ENCODE results near the gene KRTAP22-1. TPM values are rescaled to one million over a fixed set of nuclear protein-coding genes. Genes with fewer than 3 reads are reported as not detected.

KRTAP22-1 gene
- total RNA-seq, 1 donor from 2014 or later: not detected

GRCh38 chr21:30605968-30606367 is 5.1 kb downstream of the KRTAP22-1 start:
- H3K36me3 Mint-ChIP-seq (ENCODE audit: low read depth): no peaks in the 10 kb centered on the region
- H3K4me1 Mint-ChIP-seq: no peaks in the 10 kb centered on the region
- H3K27me3 Mint-ChIP-seq: no peaks in the 10 kb centered on the region
- H3K4me3 Mint-ChIP-seq: no peak overlapping the region
- intact Hi-C loops (cut with micrococcal nuclease): no loop called here
- DNase-seq (no peak), ATAC-seq (ENCODE audit: low read depth) (no peak)
- no peak overlapping the region for H3K27ac Mint-ChIP-seq
- no peak for TF ChIP-seq CTCF (IDR thresholded peaks at IDR 0.05)
- CTCF ChIA-PET: no interaction called here
- POLR2A ChIA-PET: no interaction called here
- peaks cover 7% of the 10 kb centered on the region for H3K9me3 Mint-ChIP-seq

GRCh38 chr21:30612132-30612531 is 11.2 kb downstream of the KRTAP22-1 start:
- no peak for TF ChIP-seq CTCF (IDR thresholded peaks at IDR 0.05)
- Mint-ChIP-seq H3K4me3 (no peak overlapping the region), H3K27me3 (no peaks in the 10 kb centered on the region), H3K27ac (no peak overlapping the region), H3K9me3 (peaks cover 10% of the 10 kb centered on the region), H3K4me1 (no peaks in the 10 kb centered on the region), H3K36me3 (ENCODE audit: low read depth) (no peaks in the 10 kb centered on the region)
- DNase-seq: no peak
- CTCF ChIA-PET: no interaction called here
- POLR2A ChIA-PET: no interaction called here
- ATAC-seq (ENCODE audit: low read depth): no peak
- intact Hi-C loops (cut with micrococcal nuclease): no loop called here

GRCh38 chr21:30613836-30614235 is 12.9 kb downstream of the KRTAP22-1 start, which contains the start of gene KRTAP6-1:
Gene KRTAP6-1, minus strand, starts transcription at chr21:30613930. Its CDS starts 26 bp downstream, at chr21:30613904.
- ChIA-PET POLR2A (no interaction called here), CTCF (no interaction called here)
- no peaks in the 10 kb centered on the region for H3K4me1 Mint-ChIP-seq

GRCh38 chr21:30615199-30615598 is 14.3 kb downstream of the KRTAP22-1 start:
- no peaks in the 10 kb centered on the region for H3K36me3 Mint-ChIP-seq (ENCODE audit: low read depth)
- no peaks in the 10 kb centered on the region for H3K27me3 Mint-ChIP-seq
- intact Hi-C loops (cut with micrococcal nuclease): no loop called here
- ChIA-PET POLR2A (no interaction called here), CTCF (no interaction called here)
- TF ChIP-seq CTCF (IDR thresholded peaks at IDR 0.05): no peak
- no peaks in the 10 kb centered on the region for H3K4me1 Mint-ChIP-seq
- H3K4me3 Mint-ChIP-seq: no peak overlapping the region
- H3K27ac Mint-ChIP-seq: no peak overlapping the region
- peaks cover 7% of the 10 kb centered on the region for H3K9me3 Mint-ChIP-seq
- DNase-seq (no peak), ATAC-seq (ENCODE audit: low read depth) (no peak)

More at GRCh38 chr21:30613836-30614235, 12.9 kb downstream of the KRTAP22-1 start, which contains the start of gene KRTAP6-1:
- H3K27ac Mint-ChIP-seq: no peak within 1 kb of the TSS
- DNase-seq: no peak
- no peak for TF ChIP-seq CTCF (IDR thresholded peaks at IDR 0.05)
- intact Hi-C loops (cut with micrococcal nuclease): no loop called here
- no peak for ATAC-seq (ENCODE audit: low read depth)
- H3K36me3 Mint-ChIP-seq (ENCODE audit: low read depth): no peaks in the 10 kb centered on the region
- peaks cover 10% of the 10 kb centered on the region for H3K9me3 Mint-ChIP-seq
- no peaks in the 10 kb centered on the region for H3K27me3 Mint-ChIP-seq
- no peak within 1 kb of the TSS for H3K4me3 Mint-ChIP-seq

- no peak within 1 kb of the TSS for H3K4me3 Mint-ChIP-seq
- ATAC-seq (ENCODE audit: low read depth): no peak
- CTCF ChIA-PET: no interaction called here
- H3K9me3 Mint-ChIP-seq: peaks cover 4% of the 10 kb centered on the region
- TF ChIP-seq CTCF (IDR thresholded peaks at IDR 0.05): no peak
- POLR2A ChIA-PET: no interaction called here
- H3K36me3 Mint-ChIP-seq (ENCODE audit: low read depth): no peaks in the 10 kb centered on the region
- no peak within 1 kb of the TSS for H3K27ac Mint-ChIP-seq
- no peak for DNase-seq
- intact Hi-C loops (cut with micrococcal nuclease): no loop called here
- H3K4me1 Mint-ChIP-seq: no peaks in the 10 kb centered on the region
- no peaks in the 10 kb centered on the region for H3K27me3 Mint-ChIP-seq
Measured at GRCh38 chr21:30616125-30616524, 15.2 kb downstream of the KRTAP22-1 start, which contains the start of gene KRTAP20-1. Gene KRTAP20-1, plus strand, starts transcription at chr21:30616425. Its CDS starts 30 bp downstream, at chr21:30616455.

All from activated B cell treated with CpG ODN at 0.5 μM for 24 hours (primary cell).